ENCODE results near the gene CDK13. TPM values are rescaled to one million over a fixed set of nuclear protein-coding genes. Genes with fewer than 3 reads are reported as not detected.

Gene CDK13
- total RNA-seq, 1 donor from 2014 or later = 45.5 TPM

GRCh38 chr7:40059057-40059456 lies 109.0 kb downstream of the CDK13 start:
- no peaks in the 10 kb centered on the region for H3K9me3 Mint-ChIP-seq
- H3K27ac Mint-ChIP-seq = no peak overlapping the region
- H3K36me3 Mint-ChIP-seq (ENCODE audit: low read depth) = peaks cover 9% of the 10 kb centered on the region
- DNase-seq = no peak
- H3K27me3 Mint-ChIP-seq = no peaks in the 10 kb centered on the region
- intact Hi-C loops (cut with micrococcal nuclease) = loop anchor here (10.0 kb wide), 1 partner anchor 324 kb away; no protein-coding TSS in a partner anchor
- peaks cover 3% of the 10 kb centered on the region for H3K4me1 Mint-ChIP-seq
- H3K4me3 Mint-ChIP-seq = no peak overlapping the region

- Mint-ChIP-seq H3K4me1 (peaks cover 1% of the 10 kb centered on the region), H3K27me3 (no peaks in the 10 kb centered on the region), H3K27ac (no peak overlapping the region), H3K9me3 (no peaks in the 10 kb centered on the region), H3K4me3 (no peak overlapping the region), H3K36me3 (ENCODE audit: low read depth) (peaks cover 8% of the 10 kb centered on the region)
- DNase-seq = no peak
- intact Hi-C loops (cut with micrococcal nuclease) = no loop called here
These were observed 122.2 kb downstream of the CDK13 start for GRCh38 chr7:40072268-40072667.

DNA sequence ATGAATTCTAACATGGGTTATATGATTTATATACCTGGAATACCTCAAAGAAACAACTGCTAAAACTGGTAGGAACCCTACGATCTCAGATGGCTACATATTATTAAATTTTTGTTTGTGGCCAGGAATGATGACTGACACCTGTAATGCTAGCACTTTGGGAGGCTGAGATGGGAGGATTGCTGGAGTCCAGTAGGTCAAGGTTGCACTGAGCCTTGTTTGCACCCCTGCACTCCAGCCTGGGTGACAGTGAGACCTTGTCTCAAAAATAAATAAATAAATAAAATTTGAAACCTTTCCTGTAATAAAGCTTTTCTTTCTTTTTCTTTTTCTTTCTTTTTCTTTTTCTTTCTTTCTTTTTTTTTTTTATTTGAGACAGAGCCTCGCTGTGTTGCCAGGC lies 123.2 kb downstream of the CDK13 start:
- Mint-ChIP-seq H3K4me1 (peaks cover 1% of the 10 kb centered on the region), H3K9me3 (no peaks in the 10 kb centered on the region), H3K27me3 (no peaks in the 10 kb centered on the region), H3K36me3 (ENCODE audit: low read depth) (peaks cover 5% of the 10 kb centered on the region), H3K4me3 (no peak overlapping the region), H3K27ac (no peak overlapping the region)
- no peak for DNase-seq
- intact Hi-C loops (cut with micrococcal nuclease) = no loop called here

DNA sequence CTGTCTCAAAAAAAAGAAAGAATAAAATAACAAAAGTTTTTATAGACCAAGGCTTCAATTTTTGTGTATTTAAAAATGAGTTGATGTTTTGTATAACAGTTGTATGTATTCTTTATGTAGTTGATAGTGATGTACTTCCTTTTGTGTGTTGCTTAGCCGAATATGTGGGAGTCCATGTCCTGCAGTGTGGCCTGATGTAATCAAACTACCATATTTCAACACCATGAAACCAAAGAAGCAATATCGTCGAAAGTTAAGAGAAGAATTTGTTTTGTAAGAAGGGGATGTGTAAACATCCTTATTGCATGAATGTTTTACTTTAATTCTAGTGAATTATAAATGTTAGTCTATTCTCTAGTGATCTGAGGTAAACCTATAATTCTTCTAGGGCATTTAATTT lies 127.8 kb downstream of the CDK13 start:
- peaks cover 3% of the 10 kb centered on the region for H3K36me3 Mint-ChIP-seq (ENCODE audit: low read depth)
- H3K9me3 Mint-ChIP-seq = no peaks in the 10 kb centered on the region
- intact Hi-C loops (cut with micrococcal nuclease) = no loop called here
- no peaks in the 10 kb centered on the region for H3K27me3 Mint-ChIP-seq
- no peaks in the 10 kb centered on the region for H3K4me1 Mint-ChIP-seq
- no peak overlapping the region for H3K4me3 Mint-ChIP-seq
- no peak for DNase-seq
- H3K27ac Mint-ChIP-seq = no peak overlapping the region

- H3K9me3 Mint-ChIP-seq = no peaks in the 10 kb centered on the region
- no peak for DNase-seq
- intact Hi-C loops (cut with micrococcal nuclease) = no loop called here
- no peak overlapping the region for H3K27ac Mint-ChIP-seq
- peaks cover 3% of the 10 kb centered on the region for H3K4me1 Mint-ChIP-seq
- H3K4me3 Mint-ChIP-seq = no peak overlapping the region
- no peaks in the 10 kb centered on the region for H3K27me3 Mint-ChIP-seq
- H3K36me3 Mint-ChIP-seq (ENCODE audit: low read depth) = peaks cover 48% of the 10 kb centered on the region
These were observed 142.1 kb downstream of the CDK13 start for GRCh38 chr7:40092182-40092581.

- H3K9me3 Mint-ChIP-seq = no peaks in the 10 kb centered on the region
- no peaks in the 10 kb centered on the region for H3K27me3 Mint-ChIP-seq
- intact Hi-C loops (cut with micrococcal nuclease) = no loop called here
- peaks cover 43% of the 10 kb centered on the region for H3K36me3 Mint-ChIP-seq (ENCODE audit: low read depth)
- H3K4me3 Mint-ChIP-seq = no peak overlapping the region
- DNase-seq = no peak
- no peak overlapping the region for H3K27ac Mint-ChIP-seq
- H3K4me1 Mint-ChIP-seq = peaks cover 3% of the 10 kb centered on the region
These were observed 143.7 kb downstream of the CDK13 start for GRCh38 chr7:40093631-40094350.

DNA sequence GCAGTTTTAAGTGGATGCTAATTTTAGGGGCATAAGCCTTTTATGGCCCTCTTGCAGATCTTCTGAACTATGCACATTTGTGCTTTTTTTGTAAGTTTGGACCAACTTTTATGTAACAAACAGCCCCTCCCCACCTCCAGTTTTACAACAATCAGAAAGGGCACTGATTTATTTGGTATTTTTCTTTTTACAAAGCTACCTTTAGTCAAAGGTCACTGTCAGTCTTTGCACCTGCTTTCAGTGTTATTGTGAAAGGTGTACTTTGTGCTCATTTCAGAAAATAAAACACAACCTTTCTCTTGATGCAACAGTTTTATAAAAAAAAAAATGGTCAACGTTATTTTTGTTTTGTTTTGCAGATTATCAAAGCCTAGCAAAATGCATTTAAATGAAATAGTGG lies 145.2 kb downstream of the CDK13 start:
- Mint-ChIP-seq H3K9me3 (no peaks in the 10 kb centered on the region), H3K36me3 (ENCODE audit: low read depth) (peaks cover 33% of the 10 kb centered on the region), H3K4me3 (no peak overlapping the region), H3K27me3 (no peaks in the 10 kb centered on the region), H3K4me1 (no peaks in the 10 kb centered on the region), H3K27ac (no peak overlapping the region)
- no peak for DNase-seq
- intact Hi-C loops (cut with micrococcal nuclease) = no loop called here

DNA sequence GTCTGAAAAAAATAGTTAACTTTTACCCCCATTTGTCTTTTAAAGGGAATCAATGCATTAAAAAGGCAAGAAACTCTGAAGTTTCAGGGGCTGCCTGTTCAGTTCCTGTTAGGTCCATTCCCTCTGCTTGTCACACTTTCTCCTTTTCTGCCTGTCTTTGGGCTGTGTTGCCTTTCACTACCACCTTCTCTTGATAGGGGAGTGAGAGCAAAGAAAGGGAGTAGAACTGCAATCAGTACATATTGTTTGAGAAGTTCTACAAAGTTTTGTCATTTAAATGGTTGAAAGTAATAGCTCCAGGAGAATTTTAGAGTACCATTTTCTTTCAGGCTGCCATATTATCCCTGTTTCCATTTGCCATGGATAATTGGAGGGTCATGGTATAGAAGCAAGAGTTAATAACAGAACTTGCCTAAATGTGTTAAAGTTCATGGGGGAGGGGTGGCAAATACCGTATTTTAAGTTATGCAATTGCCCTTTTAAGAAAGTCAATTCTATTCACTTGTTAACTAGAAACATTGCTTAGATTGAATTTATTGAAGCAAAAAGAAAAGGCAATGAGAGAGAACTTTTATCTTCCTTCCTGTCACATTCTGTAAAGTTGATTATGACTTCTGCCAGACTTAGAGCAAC lies 145.8 kb downstream of the CDK13 start:
- Mint-ChIP-seq H3K4me3 (no peak overlapping the region), H3K36me3 (ENCODE audit: low read depth) (peaks cover 32% of the 10 kb centered on the region), H3K9me3 (no peaks in the 10 kb centered on the region), H3K27ac (no peak overlapping the region), H3K4me1 (no peaks in the 10 kb centered on the region), H3K27me3 (no peaks in the 10 kb centered on the region)
- intact Hi-C loops (cut with micrococcal nuclease) = no loop called here
- no peak for DNase-seq

DNA sequence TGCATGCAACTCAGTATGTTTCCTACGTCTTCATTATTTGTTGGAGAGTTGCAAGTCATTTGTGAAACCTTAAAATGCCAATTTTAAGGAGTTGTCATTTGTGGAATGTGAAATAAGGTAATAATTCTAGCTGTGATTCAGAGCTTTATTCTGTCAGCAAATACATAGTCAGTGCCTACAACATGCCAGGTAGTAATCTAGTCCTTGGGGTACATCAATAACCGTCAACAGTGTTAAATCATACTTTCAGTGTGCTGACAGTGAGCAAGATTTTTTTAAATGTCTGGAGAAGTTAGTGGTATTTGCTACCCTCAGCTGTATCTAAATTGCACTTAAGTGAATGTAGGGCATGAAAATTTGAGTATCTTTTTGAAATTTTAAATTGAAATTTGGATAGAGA lies 147.7 kb downstream of the CDK13 start:
- H3K9me3 Mint-ChIP-seq = no peaks in the 10 kb centered on the region
- H3K27me3 Mint-ChIP-seq = no peaks in the 10 kb centered on the region
- no peak for DNase-seq
- H3K4me3 Mint-ChIP-seq = no peak overlapping the region
- H3K27ac Mint-ChIP-seq = no peak overlapping the region
- H3K4me1 Mint-ChIP-seq = no peaks in the 10 kb centered on the region
- H3K36me3 Mint-ChIP-seq (ENCODE audit: low read depth) = peaks cover 28% of the 10 kb centered on the region
- intact Hi-C loops (cut with micrococcal nuclease) = no loop called here

GRCh38 chr7:40098810-40099209 lies 148.8 kb downstream of the CDK13 start:
- H3K27ac Mint-ChIP-seq = no peak overlapping the region
- intact Hi-C loops (cut with micrococcal nuclease) = no loop called here
- H3K27me3 Mint-ChIP-seq = no peaks in the 10 kb centered on the region
- no peak overlapping the region for H3K4me3 Mint-ChIP-seq
- no peaks in the 10 kb centered on the region for H3K4me1 Mint-ChIP-seq
- DNase-seq = no peak
- H3K9me3 Mint-ChIP-seq = no peaks in the 10 kb centered on the region
- peaks cover 22% of the 10 kb centered on the region for H3K36me3 Mint-ChIP-seq (ENCODE audit: low read depth)

DNA sequence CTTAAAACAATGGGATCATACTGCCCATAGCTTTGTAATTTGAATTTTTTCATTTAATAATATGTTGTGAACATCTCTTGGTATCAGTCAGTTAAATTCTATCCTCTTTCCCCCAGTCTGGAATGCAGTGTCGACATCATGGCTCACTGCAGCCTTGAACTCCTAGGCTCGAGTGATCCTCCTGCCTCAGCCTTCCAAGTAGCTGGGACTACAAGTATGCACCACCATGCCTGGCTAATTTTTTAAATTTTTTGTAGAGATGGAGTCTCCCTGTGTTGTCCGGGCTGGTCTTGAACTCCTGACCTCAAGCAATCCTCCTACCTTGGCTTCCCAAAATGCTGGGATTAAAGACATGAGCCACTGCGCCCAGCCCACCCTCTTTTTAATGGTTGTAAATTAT lies 149.8 kb downstream of the CDK13 start:
- intact Hi-C loops (cut with micrococcal nuclease) = no loop called here
- H3K27me3 Mint-ChIP-seq = no peaks in the 10 kb centered on the region
- H3K27ac Mint-ChIP-seq = no peak overlapping the region
- H3K36me3 Mint-ChIP-seq (ENCODE audit: low read depth) = peaks cover 13% of the 10 kb centered on the region
- H3K4me3 Mint-ChIP-seq = no peak overlapping the region
- DNase-seq = no peak
- H3K9me3 Mint-ChIP-seq = no peaks in the 10 kb centered on the region
- H3K4me1 Mint-ChIP-seq = no peaks in the 10 kb centered on the region

- DNase-seq = no peak
- Mint-ChIP-seq H3K27me3 (no peaks in the 10 kb centered on the region), H3K36me3 (ENCODE audit: low read depth) (peaks cover 5% of the 10 kb centered on the region), H3K4me3 (no peak overlapping the region), H3K9me3 (no peaks in the 10 kb centered on the region), H3K27ac (no peak overlapping the region), H3K4me1 (no peaks in the 10 kb centered on the region)
- intact Hi-C loops (cut with micrococcal nuclease) = no loop called here
These were observed 151.1 kb downstream of the CDK13 start for GRCh38 chr7:40101201-40101600.

DNA sequence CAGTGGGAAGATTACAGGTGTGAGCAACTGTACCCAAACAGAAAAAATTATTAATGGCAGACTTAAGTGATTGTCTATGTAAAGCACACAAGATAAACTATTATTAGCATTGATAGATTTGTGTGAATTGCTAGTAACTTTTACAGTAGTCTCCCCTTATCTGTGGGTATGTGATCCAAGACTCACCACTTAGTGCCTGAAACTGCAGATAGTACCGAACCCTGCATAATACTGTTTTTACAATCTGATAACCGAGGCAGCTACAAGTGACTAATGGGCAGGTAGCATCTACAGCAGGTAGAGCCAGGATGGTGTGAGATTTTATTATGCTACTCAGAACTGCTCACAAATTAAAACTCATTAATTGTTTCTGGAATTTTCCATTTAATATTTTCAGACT lies 152.8 kb downstream of the CDK13 start:
- Mint-ChIP-seq H3K4me3 (no peak overlapping the region), H3K27me3 (no peaks in the 10 kb centered on the region), H3K27ac (no peak overlapping the region), H3K9me3 (no peaks in the 10 kb centered on the region), H3K4me1 (no peaks in the 10 kb centered on the region), H3K36me3 (ENCODE audit: low read depth) (peaks cover under 1% of the 10 kb centered on the region)
- intact Hi-C loops (cut with micrococcal nuclease) = no loop called here
- DNase-seq = no peak

DNA sequence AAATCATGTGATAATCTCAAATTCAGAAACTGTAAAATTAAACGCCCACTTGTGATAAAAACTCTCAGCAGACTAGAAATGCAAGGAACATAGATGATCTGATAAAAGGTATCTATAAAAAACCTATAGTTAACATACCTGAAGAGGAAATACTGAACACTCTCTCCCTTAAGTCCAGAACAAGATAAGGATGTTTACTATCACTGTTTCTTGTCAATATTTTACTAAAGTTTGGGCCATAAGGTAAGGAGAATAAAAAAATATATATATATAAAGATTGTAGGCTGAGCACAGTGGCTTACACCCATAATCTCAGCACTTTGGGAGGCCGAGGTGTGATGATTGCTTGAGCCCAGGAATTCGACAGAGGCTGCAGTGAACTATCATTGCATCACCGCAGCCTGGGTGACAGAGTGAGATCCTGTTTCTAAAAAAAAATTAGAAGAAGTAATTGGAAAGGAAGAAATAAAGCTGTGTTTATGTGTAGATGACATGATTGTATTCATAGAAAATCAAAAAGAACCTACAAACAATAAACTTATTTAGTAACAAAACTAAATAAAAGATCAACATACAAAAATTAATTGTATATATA lies 155.9 kb downstream of the CDK13 start:
- Mint-ChIP-seq H3K4me3 (no peak overlapping the region), H3K27ac (no peak overlapping the region), H3K9me3 (no peaks in the 10 kb centered on the region), H3K27me3 (no peaks in the 10 kb centered on the region), H3K36me3 (ENCODE audit: low read depth) (no peaks in the 10 kb centered on the region), H3K4me1 (no peaks in the 10 kb centered on the region)
- DNase-seq = no peak
- intact Hi-C loops (cut with micrococcal nuclease) = no loop called here
